Gastroesophageal sphincter (tissue), 4 donors: ENCODE results near the gene FHIT. TPM values are rescaled to one million over a fixed set of nuclear protein-coding genes. Genes with fewer than 3 reads are reported as not detected.
"Not testable (repeated sequence)": the region's sequence is repeated elsewhere in the genome, so short reads cannot be mapped to it uniquely, and the experiment has no call there.

Source experiments
- ATAC-seq: fragments of 150-250 bp; one replicate; pipeline ENCODE4 v1.9.1; 2016; ENCODE audit warnings: mild to moderate bottlenecking, moderate library complexity
- H3K27ac ChIP-seq, 4 donors: fragments of 200-600 bp; sonication (generic) in 3 of 4; 1 replicate in 3 of 4; 2 replicates in 1 of 4; pipeline ENCODE4 v1.5.1; 2016 to 2019
- H3K27me3 ChIP-seq: fragments of 200-600 bp; sonication (generic); one replicate; pipeline ENCODE4 v1.5.1; 2019
- H3K36me3 ChIP-seq, 2 donors: fragments of 200-600 bp; sonication (generic); one replicate each; pipeline ENCODE4 v1.5.1; 2019; ENCODE audit warnings: control low read depth in 1 of 2
- H3K4me1 ChIP-seq, 3 donors: fragments of 200-600 bp; sonication (generic); 1 replicate in 2 of 3; 2 replicates in 1 of 3; pipeline ENCODE4 v1.5.1; 2016 to 2019; ENCODE audit warnings: control low read depth in 2 of 3
- H3K4me3 ChIP-seq, 2 donors: fragments of 200-600 bp; sonication (generic); one replicate each; pipeline ENCODE4 v1.5.1; 2019; ENCODE audit warnings: mild to moderate bottlenecking in 1 of 2, moderate library complexity in 1 of 2
- H3K9me3 ChIP-seq, 3 donors: fragments of 200-600 bp; sonication (generic); one replicate each; pipeline ENCODE4 v1.5.1; 2017 to 2019; ENCODE audit warnings: control low read depth in 2 of 3
- EP300 ChIP-seq: sonication (generic); formaldehyde crosslinking; IDR thresholded peaks from one replicate; pipeline ENCODE4 v1.6.1; 2017; ENCODE audit warnings: antibody characterized with exemption, mild to moderate bottlenecking
- POLR2A ChIP-seq, 2 donors: fragments of 450-650 bp; IDR thresholded peaks; one replicate each; pipeline ENCODE4 v1.6.1; 2017; ENCODE audit warnings: antibody characterized with exemption in 2 of 2, mild to moderate bottlenecking in 2 of 2, moderate library complexity in 1 of 2
- POLR2AphosphoS5 ChIP-seq: sonication (generic); formaldehyde crosslinking; IDR thresholded peaks from one replicate; pipeline ENCODE4 v1.6.1; 2017; ENCODE audit warnings: antibody characterized with exemption
- WGBS, 2 donors: methylation state at CpG; one replicate each; pipeline ENCODE4 v1.1.5; 2018; ENCODE audit warnings: low coverage in 1 of 2; 5-methylcytosine and 5-hydroxymethylcytosine counted together
- total RNA-seq, 4 donors: library from RNA; depleted of rRNA; stranded (reverse); fragments of >200 nt; gene quantifications; one replicate each; pipeline ENCODE4 v1.1.0, GENCODE V29; 2016
- TF ChIP-seq, protein P1 (sequence below), 4 experiments: fragments of 200-600 bp in 2 of 4; fragments of 450-650 bp in 2 of 4; sonication (generic) in 1 of 4; IDR thresholded peaks; one replicate each; pipeline ENCODE4 v1.5.1; 2017 to 2019; ENCODE audit warnings: antibody characterized with exemption in 4 of 4, mild to moderate bottlenecking in 2 of 4, moderate library complexity in 2 of 4

The FHIT gene
- total RNA-seq, 4 donors from 2014 or later, result 1.4 to 7.3 (median 3.9) TPM

DNA sequence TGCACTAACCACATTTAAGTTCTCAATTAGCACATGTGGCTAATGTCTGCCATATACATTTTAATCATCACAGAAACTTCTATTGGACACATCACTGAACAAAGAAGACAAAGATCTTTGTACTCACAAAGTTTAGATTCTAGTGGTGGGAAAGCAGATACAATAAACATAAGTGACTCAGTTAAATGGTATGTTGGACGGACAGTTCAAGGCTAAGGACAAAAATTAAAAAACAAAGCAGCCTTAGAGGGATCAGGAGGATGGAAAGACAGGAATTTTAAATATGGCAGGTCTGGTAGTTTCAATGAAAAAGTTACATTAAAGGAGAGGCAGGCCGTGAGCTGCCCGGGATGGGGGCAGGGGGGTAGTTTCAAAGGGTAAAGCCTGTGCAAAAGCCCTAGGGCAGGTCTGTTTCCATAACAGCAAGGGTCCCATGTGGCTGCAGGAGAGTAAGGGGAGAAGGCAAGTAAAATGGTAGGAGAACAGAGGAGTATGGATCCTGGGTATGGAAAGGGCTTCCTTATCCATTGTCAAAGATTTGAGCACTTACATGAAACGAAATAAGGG, 220.7 kb downstream of the FHIT start:
- Histone ChIP-seq H3K27ac (no peak overlapping the region), H3K36me3 (no peaks in the 10 kb centered on the region), H3K4me1 (no peaks in the 10 kb centered on the region), H3K27me3 (no peaks in the 10 kb centered on the region), H3K4me3 (no peak overlapping the region), H3K9me3 (no peaks in the 10 kb centered on the region)
- 88 to 100% methylated on average over 1 to 4 of the region's 4 CpGs for WGBS, 2 donors
- ATAC-seq, result no peak
- TF ChIP-seq EP300 (no peak), POLR2AphosphoS5 (no peak), POLR2A (IDR thresholded peaks at IDR 0.05) (no peak)
- TF ChIP-seq, protein P1, sequence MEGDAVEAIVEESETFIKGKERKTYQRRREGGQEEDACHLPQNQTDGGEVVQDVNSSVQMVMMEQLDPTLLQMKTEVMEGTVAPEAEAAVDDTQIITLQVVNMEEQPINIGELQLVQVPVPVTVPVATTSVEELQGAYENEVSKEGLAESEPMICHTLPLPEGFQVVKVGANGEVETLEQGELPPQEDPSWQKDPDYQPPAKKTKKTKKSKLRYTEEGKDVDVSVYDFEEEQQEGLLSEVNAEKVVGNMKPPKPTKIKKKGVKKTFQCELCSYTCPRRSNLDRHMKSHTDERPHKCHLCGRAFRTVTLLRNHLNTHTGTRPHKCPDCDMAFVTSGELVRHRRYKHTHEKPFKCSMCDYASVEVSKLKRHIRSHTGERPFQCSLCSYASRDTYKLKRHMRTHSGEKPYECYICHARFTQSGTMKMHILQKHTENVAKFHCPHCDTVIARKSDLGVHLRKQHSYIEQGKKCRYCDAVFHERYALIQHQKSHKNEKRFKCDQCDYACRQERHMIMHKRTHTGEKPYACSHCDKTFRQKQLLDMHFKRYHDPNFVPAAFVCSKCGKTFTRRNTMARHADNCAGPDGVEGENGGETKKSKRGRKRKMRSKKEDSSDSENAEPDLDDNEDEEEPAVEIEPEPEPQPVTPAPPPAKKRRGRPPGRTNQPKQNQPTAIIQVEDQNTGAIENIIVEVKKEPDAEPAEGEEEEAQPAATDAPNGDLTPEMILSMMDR (IDR thresholded peaks at IDR 0.05), result no peak

DNA sequence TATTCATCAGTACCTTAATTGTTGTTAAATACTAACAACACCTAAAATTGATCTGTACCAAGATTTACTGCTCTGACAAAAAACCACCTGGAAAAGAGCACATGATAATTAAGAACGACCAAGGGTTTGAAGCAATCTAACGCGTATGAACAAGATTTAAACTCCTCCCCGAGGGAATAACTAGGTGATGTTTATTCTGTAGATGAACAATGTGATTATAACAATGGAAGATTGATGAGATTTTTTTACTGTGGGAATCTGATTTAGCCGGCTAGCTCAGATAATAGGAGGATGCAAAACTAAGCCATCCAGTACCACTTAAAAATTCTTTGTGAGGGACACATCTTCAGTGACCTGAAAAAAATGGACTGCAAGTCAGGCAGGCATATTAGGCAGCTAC, 222.1 kb downstream of the FHIT start:
- no peaks in the 10 kb centered on the region for H3K36me3 ChIP-seq
- no peaks in the 10 kb centered on the region for H3K9me3 ChIP-seq
- TF ChIP-seq, protein P1 (IDR thresholded peaks at IDR 0.05), result no peak
- TF ChIP-seq POLR2AphosphoS5, result no peak
- no peak for TF ChIP-seq EP300
- no peak for TF ChIP-seq POLR2A (IDR thresholded peaks at IDR 0.05)
- H3K4me1 ChIP-seq, result no peaks in the 10 kb centered on the region
- no peak for ATAC-seq
- H3K27ac ChIP-seq, result no peak overlapping the region
- no peak overlapping the region for H3K4me3 ChIP-seq
- WGBS, 2 donors, result 48 to 86% methylated on average over 5 of the region's 5 CpGs
- H3K27me3 ChIP-seq, result no peaks in the 10 kb centered on the region

DNA sequence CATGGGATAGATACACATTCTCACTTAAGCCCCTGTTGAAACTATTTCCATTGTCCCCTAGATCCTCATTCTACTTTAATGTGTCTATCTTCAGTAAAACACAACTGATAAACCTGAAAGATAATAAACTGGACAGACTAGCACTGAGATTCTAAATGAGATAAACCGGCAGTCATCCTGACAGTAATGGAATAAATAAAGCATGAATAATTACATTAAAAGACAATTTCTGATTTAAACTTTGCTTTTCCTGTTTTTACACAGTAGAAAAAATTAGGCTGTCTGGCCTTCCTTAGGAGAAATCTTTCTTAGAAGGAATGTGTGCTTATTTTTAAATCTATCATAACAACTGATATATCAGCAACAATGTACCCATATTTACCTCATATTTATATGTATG, 232.4 kb downstream of the FHIT start:
- H3K9me3 ChIP-seq, result peaks cover 0 to 20% (median 0%) of the 10 kb centered on the region in 3 donors
- no peaks in the 10 kb centered on the region for H3K27me3 ChIP-seq
- ATAC-seq, result no peak
- WGBS, 2 donors, result 56 to 60% methylated on average over 1 of the region's 1 CpG
- H3K27ac ChIP-seq, result no peak overlapping the region
- no peaks in the 10 kb centered on the region for H3K36me3 ChIP-seq
- H3K4me1 ChIP-seq, result no peaks in the 10 kb centered on the region
- TF ChIP-seq POLR2AphosphoS5 (no peak), EP300 (no peak), POLR2A (IDR thresholded peaks at IDR 0.05) (no peak)
- TF ChIP-seq, protein P1 (IDR thresholded peaks at IDR 0.05), result no peak
- H3K4me3 ChIP-seq, result no peak overlapping the region

DNA sequence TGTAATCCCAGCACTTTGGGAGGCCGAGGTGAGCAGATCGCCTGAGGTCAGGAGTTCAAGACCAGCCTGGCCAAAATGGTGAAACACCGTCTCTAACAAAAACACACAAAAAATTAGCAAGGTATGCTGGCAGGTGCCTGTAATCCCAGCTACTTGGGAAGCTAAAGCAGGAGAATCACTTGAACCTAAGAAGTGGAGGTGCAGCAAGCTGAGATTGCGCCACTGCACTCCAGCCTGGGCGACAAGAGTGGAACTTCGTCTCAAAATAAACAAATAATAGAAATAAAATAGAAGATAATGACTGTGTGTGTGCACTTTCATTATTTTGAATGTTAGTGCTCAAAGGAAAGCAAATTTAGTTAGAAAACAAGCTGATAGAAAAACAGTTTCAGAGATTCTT, 234.2 kb downstream of the FHIT start:
- 84 to 87% methylated on average over 6 of the region's 6 CpGs for WGBS, 2 donors
- H3K4me3 ChIP-seq, H3K36me3 ChIP-seq, H3K4me1 ChIP-seq, H3K9me3 ChIP-seq, ATAC-seq, H3K27ac ChIP-seq, H3K27me3 ChIP-seq: not testable (repeated sequence)

DNA sequence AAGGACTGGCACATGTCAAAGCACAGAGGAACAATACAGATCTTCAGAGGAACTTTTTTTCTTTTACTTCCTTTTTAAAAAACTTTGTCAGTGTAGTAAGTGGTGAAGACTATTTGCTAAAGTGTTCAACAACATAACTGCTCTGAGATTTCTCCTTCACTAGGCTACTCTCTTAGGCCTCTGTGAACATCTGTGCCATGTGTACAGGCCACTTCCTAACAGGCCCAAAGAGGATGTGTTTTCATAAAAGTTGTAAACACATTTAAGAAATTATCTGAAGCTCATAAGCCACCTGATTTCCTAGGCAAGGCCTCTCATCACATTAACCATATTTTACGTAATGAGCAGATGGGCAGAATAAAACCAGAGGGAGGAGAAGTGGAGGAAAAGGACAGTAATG, 235.4 kb downstream of the FHIT start:
- no peak for ATAC-seq
- Histone ChIP-seq H3K9me3 (no peaks in the 10 kb centered on the region), H3K4me1 (no peaks in the 10 kb centered on the region), H3K36me3 (no peaks in the 10 kb centered on the region), H3K4me3 (no peak overlapping the region), H3K27me3 (no peaks in the 10 kb centered on the region), H3K27ac (no peak overlapping the region)
- TF ChIP-seq EP300 (no peak), POLR2A (IDR thresholded peaks at IDR 0.05) (no peak), POLR2AphosphoS5 (no peak)
- TF ChIP-seq, protein P1 (IDR thresholded peaks at IDR 0.05), result no peak
- 80 to 100% methylated on average over 1 of the region's 1 CpG for WGBS, 2 donors
